Mesendoderm (in vitro differentiated cells): Measurements from ENCODE around the gene TLK1.

ENCODE experiments used
- DNase-seq: peaks from one replicate; pipeline ENCODE4 v3.0.0; 2013
- H2AK5ac ChIP-seq: 2 replicates; pipeline ENCODE4 v1.6.1; 2013; ENCODE audit warnings: low read length, inconsistent platforms
- H2BK120ac ChIP-seq: 2 replicates; pipeline ENCODE4 v1.6.1; 2013; ENCODE audit warnings: low read depth, mild to moderate bottlenecking, low read length, moderate library complexity, mixed read lengths
- H2BK15ac ChIP-seq: replicated peaks from 2 replicates; pipeline ENCODE4 v1.6.1; 2013; ENCODE audit warnings: low read depth, mild to moderate bottlenecking, moderate library complexity
- H2BK5ac ChIP-seq: 2 replicates; pipeline ENCODE4 v1.6.1; 2013; ENCODE audit warnings: low read length, inconsistent platforms
- H3K18ac ChIP-seq: 2 replicates; pipeline ENCODE4 v1.6.1; 2013; ENCODE audit warnings: mild to moderate bottlenecking, low read length, mixed read lengths
- H3K23ac ChIP-seq: one replicate; pipeline ENCODE4 v1.6.1; 2013; ENCODE audit warnings: low read length
- H3K27ac ChIP-seq: 2 replicates; pipeline ENCODE4 v1.5.1; 2013; ENCODE audit warnings: low read depth, mild to moderate bottlenecking, inconsistent platforms, low read length, moderate library complexity
- H3K27me3 ChIP-seq: 2 replicates; pipeline ENCODE4 v1.6.1; 2013; ENCODE audit warnings: low read length, control low read depth, mild to moderate bottlenecking, inconsistent platforms; ENCODE audit not compliant: insufficient read depth, poor library complexity
- H3K36me3 ChIP-seq: 2 replicates; pipeline ENCODE4 v1.6.1; 2013; ENCODE audit warnings: low read length, inconsistent platforms; ENCODE audit not compliant: control insufficient read depth, insufficient read depth
- H3K4ac ChIP-seq: one replicate; pipeline ENCODE4 v1.6.1; 2013; ENCODE audit warnings: low read depth, mild to moderate bottlenecking, low read length, moderate library complexity
- H3K4me1 ChIP-seq: 2 replicates; pipeline ENCODE4 v1.6.1; 2013; ENCODE audit warnings: low read depth, low read length, inconsistent platforms; ENCODE audit not compliant: control insufficient read depth
- H3K4me2 ChIP-seq: 2 replicates; pipeline ENCODE4 v1.6.1; 2013; ENCODE audit warnings: low read length
- H3K4me3 ChIP-seq: 2 replicates; pipeline ENCODE4 v1.5.1; 2013; ENCODE audit warnings: mild to moderate bottlenecking, low read length
- H3K56ac ChIP-seq: one replicate; pipeline ENCODE4 v1.6.1; 2013; ENCODE audit warnings: low read length
- H3K79me1 ChIP-seq: 2 replicates; pipeline ENCODE4 v1.6.1; 2013; ENCODE audit warnings: low read length, inconsistent platforms
- H3K79me2 ChIP-seq: 2 replicates; pipeline ENCODE4 v1.6.1; 2013; ENCODE audit warnings: mild to moderate bottlenecking, low read length; ENCODE audit not compliant: control insufficient read depth, insufficient read depth
- H3K9ac ChIP-seq: 2 replicates; pipeline ENCODE4 v1.6.1; 2013; ENCODE audit warnings: low read length, inconsistent platforms
- H4K5ac ChIP-seq: one replicate; pipeline ENCODE4 v1.6.1; 2013; ENCODE audit warnings: low read length
- H4K8ac ChIP-seq: one replicate; pipeline ENCODE4 v1.6.1; 2013; ENCODE audit warnings: low read depth, mild to moderate bottlenecking, control low read depth, low read length, moderate library complexity
- WGBS: extraction: QIAGEN DNeasy Blood & Tissue Kit; methylation state at CpG from one replicate; pipeline ENCODE4 v1.1.7; 2013; ENCODE audit warnings: low lambda C conversion rate, missing lambda C conversion rate; ENCODE audit not compliant: insufficient coverage; ENCODE audit errors: extremely low coverage; 5-methylcytosine and 5-hydroxymethylcytosine counted together

TLK1 gene

DNA sequence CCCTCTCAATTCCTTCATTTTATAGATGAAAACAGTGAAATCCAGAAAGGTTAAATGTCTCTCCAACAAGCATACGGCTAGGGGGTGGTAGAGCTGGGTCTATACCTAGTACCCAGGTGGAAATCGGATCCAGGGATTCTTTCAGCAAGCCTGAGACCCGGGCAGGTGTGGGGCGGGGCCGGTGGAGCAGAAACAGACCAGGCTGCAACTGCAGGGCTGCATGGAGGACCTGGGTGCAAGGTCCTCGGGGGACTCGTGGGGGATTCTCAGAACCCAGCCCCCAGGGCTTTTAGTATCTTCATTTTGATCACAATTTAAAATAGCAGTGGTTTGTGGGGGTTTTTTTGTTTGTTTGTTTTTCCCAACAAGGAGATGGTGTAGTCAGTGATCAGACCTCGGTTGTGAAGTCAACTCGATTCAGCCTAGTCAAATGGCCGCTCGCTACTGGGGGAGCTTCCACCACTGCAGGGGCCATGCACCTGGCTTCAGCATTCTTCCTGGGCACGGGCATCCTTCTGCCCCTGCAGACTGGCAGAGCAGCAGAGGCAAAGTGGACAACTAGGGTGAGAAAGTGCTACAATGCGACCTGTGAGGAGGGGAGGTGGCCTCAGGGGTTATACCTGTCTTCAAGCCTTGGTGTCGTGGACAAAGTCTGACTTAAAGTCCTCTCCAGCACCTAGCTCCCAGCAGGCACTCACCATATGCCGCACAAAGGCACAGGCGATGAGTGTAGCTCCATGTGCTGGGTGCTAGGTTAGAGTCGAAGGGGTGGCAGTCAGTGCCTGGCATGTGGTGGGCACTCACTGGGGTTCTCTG, 185.4 kb downstream of the TLK1 start:
- H3K79me1 ChIP-seq, result no peaks in the 10 kb centered on the region
- no peak overlapping the region for H2BK120ac ChIP-seq
- H3K27ac ChIP-seq, result no peak overlapping the region
- H3K56ac ChIP-seq, result peak overlapping the region; percentile 44
- DNase-seq, result no peak
- no peak overlapping the region for H2BK15ac ChIP-seq
- no peak overlapping the region for H4K8ac ChIP-seq
- H2BK5ac ChIP-seq, result peak overlapping the region; percentile 6
- no peaks in the 10 kb centered on the region for H3K79me2 ChIP-seq
- no peaks in the 10 kb centered on the region for H3K36me3 ChIP-seq
- H3K4me3 ChIP-seq, result no peak overlapping the region
- no peak overlapping the region for H4K5ac ChIP-seq
- H3K27me3 ChIP-seq, result no peaks in the 10 kb centered on the region
- no peak overlapping the region for H3K4ac ChIP-seq
- H3K9ac ChIP-seq, result no peak overlapping the region
- H3K4me1 ChIP-seq, result no peaks in the 10 kb centered on the region
- peak overlapping the region; percentile 1 for H3K18ac ChIP-seq
- H3K23ac ChIP-seq, result no peak overlapping the region
- peak overlapping the region; percentile 76 for H2AK5ac ChIP-seq
- WGBS, result no CpG with 5 or more reads among the region's 17 CpGs
- no peak overlapping the region for H3K4me2 ChIP-seq

DNA sequence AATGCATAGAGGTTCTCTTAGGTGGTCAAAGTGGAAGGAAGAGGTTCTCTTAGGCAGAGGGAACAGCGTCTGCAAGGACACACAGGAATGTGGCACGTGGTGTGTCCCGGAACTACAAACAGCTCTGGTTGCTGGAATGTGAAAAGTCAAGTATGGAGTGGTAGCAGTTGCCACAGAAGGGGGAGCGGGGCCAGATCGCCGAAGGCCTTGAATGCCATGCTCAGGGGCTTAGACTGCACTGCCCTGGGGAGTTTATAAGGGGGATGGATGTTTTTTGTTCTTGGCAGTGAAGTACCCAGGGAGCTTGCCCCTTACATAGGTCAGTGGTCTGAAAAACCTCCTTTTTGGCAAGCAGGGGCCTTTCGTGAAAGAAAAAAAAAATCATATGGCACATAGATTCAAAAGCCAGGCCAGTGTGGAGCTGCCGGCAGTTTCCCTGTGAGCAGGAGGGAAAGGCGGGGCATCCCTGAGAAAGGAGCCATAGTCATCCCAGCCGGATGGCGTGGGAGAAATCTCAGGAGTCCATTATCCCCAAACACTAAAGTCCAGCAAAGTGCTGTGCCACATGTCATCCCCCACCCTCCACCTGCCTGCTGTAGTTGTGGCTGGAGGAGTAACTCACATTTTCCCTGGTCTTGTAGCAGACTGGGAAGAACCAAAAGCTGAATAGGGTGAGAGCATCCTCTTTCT, 186.2 kb downstream of the TLK1 start:
- Histone ChIP-seq H3K4me2 (no peak overlapping the region), H3K27ac (no peak overlapping the region), H3K4ac (no peak overlapping the region), H3K56ac (peak overlapping the region; percentile 9), H3K36me3 (no peaks in the 10 kb centered on the region), H3K79me1 (no peaks in the 10 kb centered on the region), H3K27me3 (no peaks in the 10 kb centered on the region), H3K18ac (peak overlapping the region; percentile 15), H4K5ac (no peak overlapping the region), H2BK5ac (no peak overlapping the region), H3K4me3 (no peak overlapping the region), H3K9ac (no peak overlapping the region), H3K79me2 (no peaks in the 10 kb centered on the region), H2BK15ac (no peak overlapping the region), H2AK5ac (peak overlapping the region; percentile 10), H4K8ac (no peak overlapping the region), H3K4me1 (no peaks in the 10 kb centered on the region), H3K23ac (no peak overlapping the region), H2BK120ac (peak overlapping the region; percentile 83)
- peak; percentile 92 for DNase-seq
- no CpG with 5 or more reads among the region's 11 CpGs for WGBS

DNA sequence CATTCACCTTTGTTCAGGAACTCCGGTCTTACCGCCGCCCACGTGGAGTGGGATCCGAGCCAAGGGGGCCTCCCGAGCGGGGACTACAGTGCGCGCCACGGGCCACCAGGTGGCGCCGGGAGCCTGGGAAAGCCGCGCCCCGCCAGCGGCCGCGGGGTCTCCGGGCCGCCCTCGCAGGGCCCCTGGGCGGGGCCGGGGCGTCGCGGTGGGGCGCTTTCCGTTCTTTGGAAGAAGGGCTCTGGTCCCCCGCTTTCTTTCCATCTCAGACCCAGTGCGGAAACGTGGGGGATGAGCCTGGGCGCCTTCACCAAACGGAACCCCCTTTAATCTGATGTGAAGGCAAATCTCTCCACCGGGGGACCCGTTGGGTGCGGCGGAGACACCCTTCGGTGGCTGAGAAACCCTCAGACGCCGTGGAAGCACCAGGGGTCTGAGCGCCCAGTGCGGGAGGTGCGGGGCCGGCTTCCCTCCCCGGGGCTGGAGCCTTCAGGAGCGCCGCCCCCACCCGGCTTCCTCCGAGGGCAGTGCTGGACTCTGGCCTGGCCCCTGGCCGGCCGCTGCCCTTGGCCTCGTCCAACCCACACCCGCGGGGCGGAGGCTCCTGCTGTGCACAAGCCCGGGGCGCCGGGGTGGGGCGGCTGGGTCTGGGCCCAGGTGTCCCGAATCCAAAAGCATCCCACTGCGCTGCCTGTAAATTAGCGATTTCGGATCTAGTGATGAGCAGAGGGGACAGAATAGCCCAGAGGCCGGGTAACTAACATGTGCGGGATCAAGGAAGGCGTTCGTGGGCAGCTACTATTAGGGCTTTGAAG, 187.0 kb downstream of the TLK1 start:
- DNase-seq, result peak; percentile 72
- Histone ChIP-seq H3K27ac (no peak overlapping the region), H3K56ac (peak overlapping the region; percentile 81), H2BK5ac (no peak overlapping the region), H3K36me3 (peaks cover 2% of the 10 kb centered on the region), H4K5ac (no peak overlapping the region), H3K4me3 (no peak overlapping the region), H3K4me1 (no peaks in the 10 kb centered on the region), H3K18ac (peak overlapping the region; percentile 94), H3K79me1 (no peaks in the 10 kb centered on the region), H2BK120ac (peak overlapping the region; percentile 83), H3K23ac (no peak overlapping the region), H3K4ac (peak overlapping the region; percentile 87), H3K9ac (peak overlapping the region; percentile 65), H3K4me2 (peak overlapping the region; percentile 39), H3K79me2 (no peaks in the 10 kb centered on the region), H4K8ac (peak overlapping the region; percentile 99), H2AK5ac (no peak overlapping the region), H2BK15ac (no peak overlapping the region), H3K27me3 (no peaks in the 10 kb centered on the region)
- WGBS, result no CpG with 5 or more reads among the region's 67 CpGs

DNA sequence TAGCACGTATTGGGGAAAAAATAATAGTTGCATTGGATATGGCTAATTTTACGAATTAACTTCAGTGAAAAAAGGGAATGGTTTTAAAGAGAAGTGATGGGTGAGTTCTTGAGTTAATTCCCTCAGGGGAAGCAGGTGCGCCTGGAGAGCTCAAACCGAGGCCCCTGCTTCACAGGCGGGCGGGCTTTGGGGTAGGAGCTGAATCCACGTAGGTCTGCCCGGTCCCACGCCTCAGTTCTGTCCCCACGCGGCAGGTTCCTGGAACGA, 187.5 kb downstream of the TLK1 start:
- Histone ChIP-seq H2BK5ac (no peak overlapping the region), H2BK15ac (no peak overlapping the region), H3K27me3 (no peaks in the 10 kb centered on the region), H2BK120ac (no peak overlapping the region), H3K36me3 (peaks cover 2% of the 10 kb centered on the region), H3K4ac (no peak overlapping the region), H3K56ac (peak overlapping the region; percentile 81), H3K79me1 (no peaks in the 10 kb centered on the region), H3K27ac (no peak overlapping the region), H3K23ac (no peak overlapping the region), H2AK5ac (no peak overlapping the region), H3K4me1 (no peaks in the 10 kb centered on the region), H3K4me3 (no peak overlapping the region), H4K5ac (no peak overlapping the region), H3K18ac (no peak overlapping the region), H4K8ac (no peak overlapping the region), H3K9ac (peak overlapping the region; percentile 41), H3K79me2 (no peaks in the 10 kb centered on the region), H3K4me2 (peak overlapping the region; percentile 37)
- no CpG with 5 or more reads among the region's 12 CpGs for WGBS
- no peak for DNase-seq

DNA sequence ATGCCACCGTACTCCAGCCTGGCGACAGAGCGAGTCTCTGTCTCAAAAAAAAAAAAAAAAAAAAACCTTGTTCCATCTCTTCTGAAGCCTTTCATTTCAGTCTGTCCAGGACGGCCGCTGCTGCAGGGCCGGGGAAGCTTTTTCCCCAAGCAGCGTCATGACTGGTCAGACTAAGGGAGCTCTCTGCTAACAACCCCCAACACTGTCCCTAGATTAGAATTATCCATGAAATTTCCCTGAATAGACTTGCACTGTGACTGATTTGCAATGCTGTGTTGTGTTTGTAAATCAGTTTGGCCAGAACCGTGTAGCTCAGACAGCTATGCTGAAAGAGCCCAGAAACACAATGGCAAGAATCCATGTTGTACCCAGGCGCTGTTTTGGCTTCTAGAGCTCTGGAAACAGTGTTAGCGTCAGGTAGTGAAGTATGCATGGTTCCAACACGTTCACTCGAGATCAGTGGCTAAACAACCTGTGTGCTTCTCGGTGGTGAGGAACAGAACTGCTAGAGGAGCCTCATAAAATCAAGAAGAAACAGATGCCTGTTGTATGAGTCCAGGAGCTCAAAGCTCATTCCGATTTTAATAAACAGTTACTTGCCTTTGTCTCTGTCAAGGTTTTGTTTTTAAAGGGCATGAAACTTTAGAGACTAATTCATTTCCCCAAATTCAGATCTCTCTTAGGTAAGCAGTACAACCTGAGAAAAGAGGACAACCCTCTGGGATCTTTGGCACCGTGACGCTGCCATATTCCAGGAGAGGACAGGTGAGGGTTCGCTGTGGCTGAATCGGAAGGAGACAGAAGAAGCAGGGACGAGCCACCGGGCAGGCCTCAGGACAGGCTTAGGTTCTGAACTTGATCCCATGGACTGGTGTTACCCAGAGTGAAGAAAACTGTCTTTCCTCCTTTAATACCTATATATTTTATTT, 188.1 kb downstream of the TLK1 start:
- Histone ChIP-seq H3K4me2 (no peak overlapping the region), H3K27ac (no peak overlapping the region), H2BK120ac (no peak overlapping the region), H3K4me1 (no peaks in the 10 kb centered on the region), H3K4ac (no peak overlapping the region), H2BK15ac (no peak overlapping the region), H3K18ac (no peak overlapping the region), H3K79me2 (no peaks in the 10 kb centered on the region), H2AK5ac (no peak overlapping the region), H3K79me1 (no peaks in the 10 kb centered on the region), H3K36me3 (peaks cover 2% of the 10 kb centered on the region), H3K23ac (no peak overlapping the region), H4K8ac (no peak overlapping the region), H2BK5ac (no peak overlapping the region), H3K56ac (no peak overlapping the region), H3K4me3 (no peak overlapping the region), H3K27me3 (no peaks in the 10 kb centered on the region), H4K5ac (no peak overlapping the region), H3K9ac (no peak overlapping the region)
- WGBS, result no CpG with 5 or more reads among the region's 20 CpGs
- DNase-seq, result no peak
